ENCODE data around the gene PCNT.
A peak's percentile ranks its signal among the peaks of the same experiment; 100 is the strongest.

Gene PCNT

DNA sequence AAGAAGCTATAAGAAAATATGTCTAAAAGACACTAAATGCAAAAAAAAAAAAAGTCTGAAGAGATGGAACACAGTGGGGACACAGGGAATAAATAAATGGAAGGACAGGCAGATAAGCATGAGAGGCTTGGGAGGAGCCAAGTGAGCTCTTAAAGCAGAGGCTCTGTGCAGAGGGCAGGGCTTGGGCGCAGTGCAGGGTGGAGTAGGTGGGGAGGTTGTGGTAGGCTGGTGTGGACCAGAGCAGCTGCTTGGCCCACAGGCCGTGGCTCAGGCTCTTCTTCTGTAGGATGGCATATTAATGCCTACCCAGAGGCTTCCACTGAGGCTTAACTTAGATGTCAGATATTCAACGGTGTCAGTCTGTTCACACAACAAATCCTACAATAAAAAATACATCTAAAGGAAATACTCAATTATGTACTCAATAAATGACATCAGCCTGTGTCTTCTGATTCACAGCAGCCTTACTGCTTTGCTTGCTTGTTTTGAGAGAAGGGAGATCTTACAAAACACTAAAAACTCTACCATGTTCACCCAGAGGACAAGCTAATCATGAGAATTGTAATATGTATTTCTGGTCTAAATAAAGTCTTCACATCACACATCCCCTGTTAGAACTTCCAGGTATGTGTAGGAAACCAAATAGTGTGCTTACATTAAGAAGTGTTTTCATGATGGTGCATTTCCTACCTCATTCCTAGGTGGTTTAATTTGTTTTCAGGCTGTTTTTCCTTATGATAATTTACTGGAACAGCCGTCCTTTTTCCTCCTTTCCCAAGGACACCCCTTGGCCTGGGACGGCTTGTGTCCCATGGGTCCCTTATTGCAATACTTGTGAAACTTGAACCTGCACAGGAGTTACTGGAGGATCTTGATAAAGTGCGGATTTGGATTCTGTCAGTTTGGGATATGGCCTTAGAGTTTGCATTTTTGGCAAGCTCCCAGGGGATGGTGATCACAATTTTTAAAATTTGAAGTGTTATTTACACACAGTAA is 159.6 kb downstream of the PCNT start:
- H3K36me3 ChIP-seq (replicated peaks in 1 of 2; ENCODE audit: control insufficient read depth in 2 of 2, insufficient read depth in 2 of 2, low read length in 2 of 2), result peaks cover 4 to 68% of the 10 kb centered on the region in 2 donors
- H3K9me3 ChIP-seq (replicated peaks in 1 of 2; ENCODE audit: control insufficient read depth in 2 of 2, insufficient read depth in 1 of 2, low read depth in 1 of 2, low read length in 2 of 2), result no peaks in the 10 kb centered on the region
- no peak overlapping the region for H4K8ac ChIP-seq (ENCODE audit: low read depth, low read length)
- H2BK120ac ChIP-seq (ENCODE audit: low read depth, low read length), result no peak overlapping the region
- no peak overlapping the region for H3K4me2 ChIP-seq (ENCODE audit: insufficient read depth, low read length, poor library complexity, severe bottlenecking)
- no peak for DNase-seq (ENCODE audit: low spot score)
- no peak overlapping the region for H2AK5ac ChIP-seq (ENCODE audit: low read depth, low read length)
- no peak overlapping the region for H3K9ac ChIP-seq (ENCODE audit: low read depth, low read length, poor library complexity)
- no peak overlapping the region for H3K18ac ChIP-seq (ENCODE audit: low read length)
- H2BK15ac ChIP-seq (ENCODE audit: low read length), result no peak overlapping the region
- H3K27me3 ChIP-seq (ENCODE audit: control insufficient read depth in 3 of 3, insufficient read depth in 3 of 3, low read depth in 1 of 3, low read length in 3 of 3), result no peaks in the 10 kb centered on the region
- no CpG with 5 or more reads among the region's 6 CpGs for WGBS, 2 donors (ENCODE audit: extremely low coverage in 2 of 2, insufficient read length in 2 of 2, insufficient replicate concordance in 1 of 2)
- H3K23ac ChIP-seq (ENCODE audit: low read depth, low read length, poor library complexity), result no peak overlapping the region
- no peak overlapping the region for H2BK12ac ChIP-seq (ENCODE audit: low read length)
- H3K27ac ChIP-seq (replicated peaks; ENCODE audit: low read length), result no peak overlapping the region
- H2BK5ac ChIP-seq (ENCODE audit: low read length), result no peak overlapping the region
- no peak overlapping the region for H3K4ac ChIP-seq (ENCODE audit: low read length)
- H3K4me1 ChIP-seq (ENCODE audit: control insufficient read depth in 2 of 2, insufficient read depth in 1 of 2, low read depth in 1 of 2, low read length in 2 of 2), result peaks cover 0 to 3% of the 10 kb centered on the region in 2 donors
- H2AFZ ChIP-seq (ENCODE audit: low read length), result no peak overlapping the region
- no peak overlapping the region for H4K91ac ChIP-seq (ENCODE audit: low read depth, low read length, poor library complexity)
- peaks cover 7% of the 10 kb centered on the region for H3K79me1 ChIP-seq (ENCODE audit: low read depth, low read length)
- no peak overlapping the region for H3K4me3 ChIP-seq (ENCODE audit: low read length in 2 of 2)
- H3K14ac ChIP-seq (ENCODE audit: low read length), result no peak overlapping the region

DNA sequence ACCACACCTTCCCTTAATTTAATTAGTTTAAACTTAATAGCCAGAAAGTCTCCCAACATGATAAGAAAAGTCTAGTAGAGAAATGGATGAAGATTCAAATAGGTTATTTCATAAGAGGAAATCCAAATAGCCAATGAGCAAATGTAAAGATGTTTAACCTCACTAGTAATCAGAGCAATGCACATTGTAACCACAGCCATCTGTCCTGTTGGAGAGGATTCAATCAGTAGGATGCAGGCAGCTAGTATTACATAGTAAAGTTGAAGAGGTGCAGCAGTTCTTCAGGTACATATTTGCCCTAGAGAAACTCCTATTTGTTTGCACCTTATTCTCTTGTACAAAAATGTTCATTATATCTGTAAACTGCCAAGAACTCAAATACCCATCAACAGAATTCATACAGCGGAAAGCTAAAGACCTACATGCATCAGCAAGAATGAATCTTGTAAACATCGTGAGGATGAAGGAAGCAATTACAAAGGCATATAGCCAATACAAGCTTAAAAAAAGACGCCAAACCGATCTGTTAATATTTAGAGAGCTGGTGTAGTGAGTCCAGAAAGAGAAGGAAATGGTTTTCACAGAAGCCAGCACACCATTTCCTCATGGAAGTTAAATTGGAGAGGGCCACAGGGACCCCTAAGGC is 162.6 kb downstream of the PCNT start:
- Histone ChIP-seq H3K79me1 (ENCODE audit: low read depth, low read length) (peaks cover 6% of the 10 kb centered on the region), H3K9me3 (replicated peaks in 1 of 2; ENCODE audit: control insufficient read depth in 2 of 2, insufficient read depth in 1 of 2, low read depth in 1 of 2, low read length in 2 of 2) (peaks cover 0 to 2% of the 10 kb centered on the region in 2 donors), H2BK12ac (ENCODE audit: low read length) (no peak overlapping the region), H2AK5ac (ENCODE audit: low read depth, low read length) (no peak overlapping the region), H3K4me1 (ENCODE audit: control insufficient read depth in 2 of 2, insufficient read depth in 1 of 2, low read depth in 1 of 2, low read length in 2 of 2) (peaks cover 0 to 3% of the 10 kb centered on the region in 2 donors), H4K8ac (ENCODE audit: low read depth, low read length) (no peak overlapping the region), H3K18ac (ENCODE audit: low read length) (no peak overlapping the region), H3K4me2 (ENCODE audit: insufficient read depth, low read length, poor library complexity, severe bottlenecking) (no peak overlapping the region), H3K14ac (ENCODE audit: low read length) (no peak overlapping the region), H4K91ac (ENCODE audit: low read depth, low read length, poor library complexity) (no peak overlapping the region), H3K27me3 (ENCODE audit: control insufficient read depth in 3 of 3, insufficient read depth in 3 of 3, low read depth in 1 of 3, low read length in 3 of 3) (no peaks in the 10 kb centered on the region), H3K9ac (ENCODE audit: low read depth, low read length, poor library complexity) (no peak overlapping the region), H3K36me3 (replicated peaks in 1 of 2; ENCODE audit: control insufficient read depth in 2 of 2, insufficient read depth in 2 of 2, low read length in 2 of 2) (peaks cover 10 to 69% of the 10 kb centered on the region in 2 donors), H3K23ac (ENCODE audit: low read depth, low read length, poor library complexity) (no peak overlapping the region), H2BK15ac (ENCODE audit: low read length) (no peak overlapping the region), H2AFZ (ENCODE audit: low read length) (no peak overlapping the region), H3K4ac (ENCODE audit: low read length) (no peak overlapping the region), H3K27ac (replicated peaks; ENCODE audit: low read length) (no peak overlapping the region), H2BK5ac (ENCODE audit: low read length) (no peak overlapping the region), H3K4me3 (ENCODE audit: low read length in 2 of 2) (no peak overlapping the region), H2BK120ac (ENCODE audit: low read depth, low read length) (no peak overlapping the region)
- no peak for DNase-seq (ENCODE audit: low spot score)
- no CpG with 5 or more reads among the region's 4 CpGs for WGBS, 2 donors (ENCODE audit: extremely low coverage in 2 of 2, insufficient read length in 2 of 2, insufficient replicate concordance in 1 of 2)

DNA sequence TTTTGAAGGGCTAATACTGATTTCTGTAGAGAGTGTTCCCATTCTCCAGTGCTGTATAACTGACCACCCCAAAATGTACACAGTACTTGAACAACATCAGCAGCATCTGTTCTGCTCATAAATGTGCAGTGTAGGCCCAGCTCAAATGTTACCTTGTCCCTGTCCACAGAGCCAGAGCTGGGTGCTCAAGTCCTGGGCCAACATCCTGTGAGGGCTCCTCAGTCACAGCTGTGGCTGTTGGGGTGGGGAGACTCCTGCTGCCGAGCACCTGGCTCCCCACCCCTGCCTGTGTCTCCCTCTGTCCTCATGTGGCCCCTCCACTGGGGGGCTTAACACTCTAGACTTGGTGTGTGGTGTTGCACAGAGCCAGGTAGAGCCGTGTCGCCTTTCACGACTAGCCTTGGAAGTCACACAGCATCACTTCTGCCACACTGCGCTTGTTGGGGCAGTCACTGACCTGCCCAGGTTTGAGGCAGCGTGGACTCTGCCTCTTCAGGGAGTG is 165.3 kb downstream of the PCNT start:
- Histone ChIP-seq H2BK5ac (ENCODE audit: low read length) (no peak overlapping the region), H2BK15ac (ENCODE audit: low read length) (no peak overlapping the region), H2AK5ac (ENCODE audit: low read depth, low read length) (no peak overlapping the region), H3K4me3 (ENCODE audit: low read length in 2 of 2) (no peak overlapping the region), H2BK12ac (ENCODE audit: low read length) (no peak overlapping the region), H3K27me3 (ENCODE audit: control insufficient read depth in 3 of 3, insufficient read depth in 3 of 3, low read depth in 1 of 3, low read length in 3 of 3) (no peaks in the 10 kb centered on the region), H3K9ac (ENCODE audit: low read depth, low read length, poor library complexity) (no peak overlapping the region), H4K8ac (ENCODE audit: low read depth, low read length) (peak overlapping the region; percentile 85), H3K36me3 (replicated peaks in 1 of 2; ENCODE audit: control insufficient read depth in 2 of 2, insufficient read depth in 2 of 2, low read length in 2 of 2) (peaks cover 10 to 95% of the 10 kb centered on the region in 2 donors), H4K91ac (ENCODE audit: low read depth, low read length, poor library complexity) (no peak overlapping the region), H2AFZ (ENCODE audit: low read length) (no peak overlapping the region), H2BK120ac (ENCODE audit: low read depth, low read length) (no peak overlapping the region), H3K79me1 (ENCODE audit: low read depth, low read length) (peaks cover 3% of the 10 kb centered on the region), H3K23ac (ENCODE audit: low read depth, low read length, poor library complexity) (no peak overlapping the region), H3K14ac (ENCODE audit: low read length) (no peak overlapping the region), H3K4me2 (ENCODE audit: insufficient read depth, low read length, poor library complexity, severe bottlenecking) (no peak overlapping the region), H3K4me1 (ENCODE audit: control insufficient read depth in 2 of 2, insufficient read depth in 1 of 2, low read depth in 1 of 2, low read length in 2 of 2) (no peaks in the 10 kb centered on the region), H3K9me3 (replicated peaks in 1 of 2; ENCODE audit: control insufficient read depth in 2 of 2, insufficient read depth in 1 of 2, low read depth in 1 of 2, low read length in 2 of 2) (peaks cover 0 to 23% of the 10 kb centered on the region in 2 donors), H3K4ac (ENCODE audit: low read length) (no peak overlapping the region), H3K18ac (ENCODE audit: low read length) (peak overlapping the region; percentile 21), H3K27ac (replicated peaks; ENCODE audit: low read length) (no peak overlapping the region)
- DNase-seq (ENCODE audit: low spot score), result no peak
- WGBS, 2 donors (ENCODE audit: extremely low coverage in 2 of 2, insufficient read length in 2 of 2, insufficient replicate concordance in 1 of 2), result no CpG with 5 or more reads among the region's 6 CpGs

GRCh38 chr21:46489800-46490199 is 165.8 kb downstream of the PCNT start:
- H2BK120ac ChIP-seq (ENCODE audit: low read depth, low read length), result no peak overlapping the region
- H2AFZ ChIP-seq (ENCODE audit: low read length), result no peak overlapping the region
- no peaks in the 10 kb centered on the region for H3K27me3 ChIP-seq (ENCODE audit: control insufficient read depth in 3 of 3, insufficient read depth in 3 of 3, low read depth in 1 of 3, low read length in 3 of 3)
- H3K4ac ChIP-seq (ENCODE audit: low read length), result no peak overlapping the region
- WGBS, 2 donors (ENCODE audit: extremely low coverage in 2 of 2, insufficient read length in 2 of 2, insufficient replicate concordance in 1 of 2), result no CpG with 5 or more reads among the region's 10 CpGs
- H3K4me3 ChIP-seq (ENCODE audit: low read length in 2 of 2), result no peak overlapping the region
- H3K18ac ChIP-seq (ENCODE audit: low read length), result no peak overlapping the region
- no peak overlapping the region for H4K91ac ChIP-seq (ENCODE audit: low read depth, low read length, poor library complexity)
- H3K9ac ChIP-seq (ENCODE audit: low read depth, low read length, poor library complexity), result no peak overlapping the region
- no peak overlapping the region for H3K27ac ChIP-seq (replicated peaks; ENCODE audit: low read length)
- H2BK15ac ChIP-seq (ENCODE audit: low read length), result no peak overlapping the region
- peaks cover 3% of the 10 kb centered on the region for H3K79me1 ChIP-seq (ENCODE audit: low read depth, low read length)
- H3K14ac ChIP-seq (ENCODE audit: low read length), result no peak overlapping the region
- H2BK12ac ChIP-seq (ENCODE audit: low read length), result no peak overlapping the region
- no peaks in the 10 kb centered on the region for H3K4me1 ChIP-seq (ENCODE audit: control insufficient read depth in 2 of 2, insufficient read depth in 1 of 2, low read depth in 1 of 2, low read length in 2 of 2)
- H3K9me3 ChIP-seq (replicated peaks in 1 of 2; ENCODE audit: control insufficient read depth in 2 of 2, insufficient read depth in 1 of 2, low read depth in 1 of 2, low read length in 2 of 2), result peaks cover 0 to 23% of the 10 kb centered on the region in 2 donors
- H2BK5ac ChIP-seq (ENCODE audit: low read length), result no peak overlapping the region
- no peak overlapping the region for H2AK5ac ChIP-seq (ENCODE audit: low read depth, low read length)
- no peak overlapping the region for H3K4me2 ChIP-seq (ENCODE audit: insufficient read depth, low read length, poor library complexity, severe bottlenecking)
- DNase-seq (ENCODE audit: low spot score), result no peak
- H3K36me3 ChIP-seq (replicated peaks in 1 of 2; ENCODE audit: control insufficient read depth in 2 of 2, insufficient read depth in 2 of 2, low read length in 2 of 2), result peaks cover 10 to 98% of the 10 kb centered on the region in 2 donors
- no peak overlapping the region for H3K23ac ChIP-seq (ENCODE audit: low read depth, low read length, poor library complexity)
- H4K8ac ChIP-seq (ENCODE audit: low read depth, low read length), result no peak overlapping the region
